ENCODE results near the gene ADAMTSL4.
"Not testable (repeated sequence)": the region's sequence is repeated elsewhere in the genome, so short reads cannot be mapped to it uniquely, and the experiment has no call there.

Gene ADAMTSL4

GRCh38 chr1:150604226-150604588 lies 55.0 kb downstream of the ADAMTSL4 start:
- Histone ChIP-seq H3K27ac (no peak overlapping the region), H3K36me3 (peaks cover 26% of the 10 kb centered on the region), H3K27me3 (ENCODE audit: insufficient read depth, low read depth, severe bottlenecking) (no peaks in the 10 kb centered on the region), H3K4me3 (ENCODE audit: low read depth, low read length) (no peak overlapping the region), H3K9me3 (ENCODE audit: severe bottlenecking) (peaks cover 2% of the 10 kb centered on the region)
- TF ChIP-seq CTCF (IDR thresholded peaks at IDR 0.05; ENCODE audit: low read depth, low read length): no peak
- DNase-seq: no peak

- not testable (repeated sequence) for H3K27me3 ChIP-seq (ENCODE audit: insufficient read depth, low read depth, severe bottlenecking); H3K27ac ChIP-seq; H3K9me3 ChIP-seq (ENCODE audit: severe bottlenecking); H3K4me3 ChIP-seq (ENCODE audit: low read depth, low read length); DNase-seq
- H3K36me3 ChIP-seq: peaks cover 31% of the 10 kb centered on the region
Observed at GRCh38 chr1:150605451-150605731, 56.2 kb downstream of the ADAMTSL4 start.

GRCh38 chr1:150606463-150607142 lies 57.4 kb downstream of the ADAMTSL4 start:
- Histone ChIP-seq H3K27me3 (ENCODE audit: insufficient read depth, low read depth, severe bottlenecking) (no peaks in the 10 kb centered on the region), H3K9me3 (ENCODE audit: severe bottlenecking) (peaks cover 2% of the 10 kb centered on the region), H3K36me3 (peaks cover 35% of the 10 kb centered on the region), H3K4me3 (ENCODE audit: low read depth, low read length) (no peak overlapping the region), H3K27ac (no peak overlapping the region)
- no peak for TF ChIP-seq CTCF (IDR thresholded peaks at IDR 0.05; ENCODE audit: low read depth, low read length)
- DNase-seq: no peak

GRCh38 chr1:150609732-150610131 lies 60.5 kb downstream of the ADAMTSL4 start:
- Histone ChIP-seq H3K4me3 (ENCODE audit: low read depth, low read length) (no peak overlapping the region), H3K9me3 (ENCODE audit: severe bottlenecking) (peaks cover 2% of the 10 kb centered on the region), H3K36me3 (peaks cover 53% of the 10 kb centered on the region), H3K27me3 (ENCODE audit: insufficient read depth, low read depth, severe bottlenecking) (no peaks in the 10 kb centered on the region), H3K27ac (no peak overlapping the region)
- DNase-seq: no peak
- TF ChIP-seq CTCF (IDR thresholded peaks at IDR 0.05; ENCODE audit: low read depth, low read length): no peak
